ENCODE measurements around the gene GULP1. TPM values are rescaled to one million over a fixed set of nuclear protein-coding genes. Genes with fewer than 3 reads are reported as not detected.

The GULP1 gene
- total RNA-seq, 1 donor = 21.7 TPM

GRCh38 chr2:188340257-188340656, 48.6 kb downstream of the GULP1 start:
- DNase-seq (ENCODE audit: insufficient read length, low spot score, missing footprints) = no peak
- H3K4me2 ChIP-seq (ENCODE audit: insufficient read depth, low read length) = no peak overlapping the region
- no peaks in the 10 kb centered on the region for H3K36me3 ChIP-seq (ENCODE audit: insufficient read depth, low read length)
- TF ChIP-seq, protein P1, sequence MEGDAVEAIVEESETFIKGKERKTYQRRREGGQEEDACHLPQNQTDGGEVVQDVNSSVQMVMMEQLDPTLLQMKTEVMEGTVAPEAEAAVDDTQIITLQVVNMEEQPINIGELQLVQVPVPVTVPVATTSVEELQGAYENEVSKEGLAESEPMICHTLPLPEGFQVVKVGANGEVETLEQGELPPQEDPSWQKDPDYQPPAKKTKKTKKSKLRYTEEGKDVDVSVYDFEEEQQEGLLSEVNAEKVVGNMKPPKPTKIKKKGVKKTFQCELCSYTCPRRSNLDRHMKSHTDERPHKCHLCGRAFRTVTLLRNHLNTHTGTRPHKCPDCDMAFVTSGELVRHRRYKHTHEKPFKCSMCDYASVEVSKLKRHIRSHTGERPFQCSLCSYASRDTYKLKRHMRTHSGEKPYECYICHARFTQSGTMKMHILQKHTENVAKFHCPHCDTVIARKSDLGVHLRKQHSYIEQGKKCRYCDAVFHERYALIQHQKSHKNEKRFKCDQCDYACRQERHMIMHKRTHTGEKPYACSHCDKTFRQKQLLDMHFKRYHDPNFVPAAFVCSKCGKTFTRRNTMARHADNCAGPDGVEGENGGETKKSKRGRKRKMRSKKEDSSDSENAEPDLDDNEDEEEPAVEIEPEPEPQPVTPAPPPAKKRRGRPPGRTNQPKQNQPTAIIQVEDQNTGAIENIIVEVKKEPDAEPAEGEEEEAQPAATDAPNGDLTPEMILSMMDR (IDR thresholded peaks at IDR 0.05; ENCODE audit: extremely low read depth, low read depth, low read length) = no peak
- no peaks in the 10 kb centered on the region for H3K4me1 ChIP-seq (ENCODE audit: insufficient read depth, low read length)
- no peak overlapping the region for H2AFZ ChIP-seq (ENCODE audit: low read length)
- H3K27ac ChIP-seq (ENCODE audit: low read depth, low read length) = no peak overlapping the region
- H3K27me3 ChIP-seq (ENCODE audit: insufficient read depth, low read length) = no peaks in the 10 kb centered on the region
- no peaks in the 10 kb centered on the region for H4K20me1 ChIP-seq (ENCODE audit: insufficient read depth, low read length)
- no peaks in the 10 kb centered on the region for H3K9me3 ChIP-seq (ENCODE audit: low read depth, low read length)
- no peak overlapping the region for H3K4me3 ChIP-seq (ENCODE audit: insufficient read depth, low read length)
- H3K79me2 ChIP-seq (ENCODE audit: insufficient read depth, low read length) = no peaks in the 10 kb centered on the region

GRCh38 chr2:188345020-188345419, 53.3 kb downstream of the GULP1 start:
- H3K27me3 ChIP-seq (ENCODE audit: insufficient read depth, low read length) = no peaks in the 10 kb centered on the region
- H3K36me3 ChIP-seq (ENCODE audit: insufficient read depth, low read length) = no peaks in the 10 kb centered on the region
- H3K9me3 ChIP-seq (ENCODE audit: low read depth, low read length) = no peaks in the 10 kb centered on the region
- H4K20me1 ChIP-seq (ENCODE audit: insufficient read depth, low read length) = no peaks in the 10 kb centered on the region
- H3K79me2 ChIP-seq (ENCODE audit: insufficient read depth, low read length) = no peaks in the 10 kb centered on the region
- H3K4me1 ChIP-seq (ENCODE audit: insufficient read depth, low read length) = no peaks in the 10 kb centered on the region
- TF ChIP-seq, protein P1 (IDR thresholded peaks at IDR 0.05; ENCODE audit: extremely low read depth, low read depth, low read length) = no peak
- no peak overlapping the region for H2AFZ ChIP-seq (ENCODE audit: low read length)
- no peak overlapping the region for H3K4me3 ChIP-seq (ENCODE audit: insufficient read depth, low read length)
- H3K4me2 ChIP-seq (ENCODE audit: insufficient read depth, low read length) = no peak overlapping the region
- no peak overlapping the region for H3K27ac ChIP-seq (ENCODE audit: low read depth, low read length)
- no peak for DNase-seq (ENCODE audit: insufficient read length, low spot score, missing footprints)

- Histone ChIP-seq H3K27ac (ENCODE audit: low read depth, low read length) (no peak overlapping the region), H3K27me3 (ENCODE audit: insufficient read depth, low read length) (no peaks in the 10 kb centered on the region), H3K79me2 (ENCODE audit: insufficient read depth, low read length) (no peaks in the 10 kb centered on the region), H2AFZ (ENCODE audit: low read length) (no peak overlapping the region), H3K4me1 (ENCODE audit: insufficient read depth, low read length) (no peaks in the 10 kb centered on the region), H3K36me3 (ENCODE audit: insufficient read depth, low read length) (no peaks in the 10 kb centered on the region), H3K4me2 (ENCODE audit: insufficient read depth, low read length) (no peak overlapping the region), H3K4me3 (ENCODE audit: insufficient read depth, low read length) (no peak overlapping the region), H3K9me3 (ENCODE audit: low read depth, low read length) (no peaks in the 10 kb centered on the region), H4K20me1 (ENCODE audit: insufficient read depth, low read length) (no peaks in the 10 kb centered on the region)
- DNase-seq (ENCODE audit: insufficient read length, low spot score, missing footprints) = no peak
- TF ChIP-seq, protein P1 (IDR thresholded peaks at IDR 0.05; ENCODE audit: extremely low read depth, low read depth, low read length) = no peak
Measured at GRCh38 chr2:188345426-188345825, 53.8 kb downstream of the GULP1 start.

- no peaks in the 10 kb centered on the region for H4K20me1 ChIP-seq (ENCODE audit: insufficient read depth, low read length)
- H3K4me3 ChIP-seq (ENCODE audit: insufficient read depth, low read length) = no peak overlapping the region
- no peak overlapping the region for H2AFZ ChIP-seq (ENCODE audit: low read length)
- H3K9me3 ChIP-seq (ENCODE audit: low read depth, low read length) = no peaks in the 10 kb centered on the region
- H3K4me1 ChIP-seq (ENCODE audit: insufficient read depth, low read length) = no peaks in the 10 kb centered on the region
- H3K27me3 ChIP-seq (ENCODE audit: insufficient read depth, low read length) = no peaks in the 10 kb centered on the region
- H3K36me3 ChIP-seq (ENCODE audit: insufficient read depth, low read length) = no peaks in the 10 kb centered on the region
- no peak for DNase-seq (ENCODE audit: insufficient read length, low spot score, missing footprints)
- TF ChIP-seq, protein P1 (IDR thresholded peaks at IDR 0.05; ENCODE audit: extremely low read depth, low read depth, low read length) = no peak
- no peaks in the 10 kb centered on the region for H3K79me2 ChIP-seq (ENCODE audit: insufficient read depth, low read length)
- no peak overlapping the region for H3K27ac ChIP-seq (ENCODE audit: low read depth, low read length)
- no peak overlapping the region for H3K4me2 ChIP-seq (ENCODE audit: insufficient read depth, low read length)
Measured at GRCh38 chr2:188345831-188346458, 54.3 kb downstream of the GULP1 start.
